D721Med (cell line): ENCODE results near the gene MATN4.
A peak's percentile ranks its signal among the peaks of the same experiment; 100 is the strongest.

Source experiments
- DNase-seq: peaks from one replicate; pipeline ENCODE4 v3.0.0; 2011; ENCODE audit warnings: low spot score; ENCODE audit not compliant: insufficient read length
- FAIRE-seq: peaks from 2 replicates; lab custom pipeline; 2011; peaks lifted over from hg19 to GRCh38; lab: Jason Lieb, UNC
- TF ChIP-seq, protein P1 (sequence below): IDR thresholded peaks from 2 replicates; pipeline ENCODE4 v1.5.1; 2012; ENCODE audit warnings: mild to moderate bottlenecking, control low read depth; ENCODE audit not compliant: insufficient read depth; ENCODE audit errors: missing control alignments

MATN4 gene

DNA sequence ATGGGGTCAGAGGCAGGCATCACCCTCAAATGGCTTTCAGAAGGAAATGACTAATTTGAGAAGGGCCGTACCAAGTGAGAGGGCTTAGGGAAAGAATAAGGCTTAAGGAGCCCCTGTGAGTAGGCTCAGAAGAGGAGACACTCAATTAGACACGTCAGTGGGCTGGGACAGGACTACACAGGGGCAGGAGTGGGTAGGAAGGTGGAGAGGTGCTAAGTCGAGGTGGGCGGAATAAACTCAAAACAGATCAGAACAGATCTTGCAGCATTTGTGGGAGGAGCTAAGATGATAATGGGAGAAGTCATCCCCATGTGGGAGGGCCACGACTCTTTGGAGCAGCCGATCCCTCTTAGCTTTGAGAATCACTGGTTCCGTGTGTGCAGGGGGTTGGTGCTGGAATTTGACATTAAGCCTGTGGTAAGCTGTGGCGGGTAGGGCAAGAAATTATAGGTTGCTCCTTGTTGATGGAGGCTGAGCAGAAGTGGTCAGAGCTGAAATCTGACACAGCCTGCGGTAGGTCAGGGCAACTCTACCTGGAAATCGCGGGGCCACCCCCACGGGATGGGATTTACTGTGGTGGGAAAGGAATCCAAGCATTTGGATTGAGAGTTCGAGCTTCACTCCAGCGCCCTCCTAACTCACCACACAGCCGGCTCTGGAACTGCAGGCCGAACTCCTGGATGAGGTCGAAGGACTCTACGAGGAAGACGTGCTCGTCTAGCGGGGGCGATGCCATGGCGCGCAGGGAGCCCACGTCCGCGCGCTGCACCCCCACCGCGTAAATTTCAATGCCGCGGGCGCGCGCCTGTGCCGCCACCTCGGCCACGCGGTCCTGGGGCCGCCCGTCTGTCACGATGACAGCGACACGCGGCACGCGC, 4.3 kb downstream of the MATN4 start:
- TF ChIP-seq, protein P1, sequence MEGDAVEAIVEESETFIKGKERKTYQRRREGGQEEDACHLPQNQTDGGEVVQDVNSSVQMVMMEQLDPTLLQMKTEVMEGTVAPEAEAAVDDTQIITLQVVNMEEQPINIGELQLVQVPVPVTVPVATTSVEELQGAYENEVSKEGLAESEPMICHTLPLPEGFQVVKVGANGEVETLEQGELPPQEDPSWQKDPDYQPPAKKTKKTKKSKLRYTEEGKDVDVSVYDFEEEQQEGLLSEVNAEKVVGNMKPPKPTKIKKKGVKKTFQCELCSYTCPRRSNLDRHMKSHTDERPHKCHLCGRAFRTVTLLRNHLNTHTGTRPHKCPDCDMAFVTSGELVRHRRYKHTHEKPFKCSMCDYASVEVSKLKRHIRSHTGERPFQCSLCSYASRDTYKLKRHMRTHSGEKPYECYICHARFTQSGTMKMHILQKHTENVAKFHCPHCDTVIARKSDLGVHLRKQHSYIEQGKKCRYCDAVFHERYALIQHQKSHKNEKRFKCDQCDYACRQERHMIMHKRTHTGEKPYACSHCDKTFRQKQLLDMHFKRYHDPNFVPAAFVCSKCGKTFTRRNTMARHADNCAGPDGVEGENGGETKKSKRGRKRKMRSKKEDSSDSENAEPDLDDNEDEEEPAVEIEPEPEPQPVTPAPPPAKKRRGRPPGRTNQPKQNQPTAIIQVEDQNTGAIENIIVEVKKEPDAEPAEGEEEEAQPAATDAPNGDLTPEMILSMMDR, result no peak
- no peak for DNase-seq
- FAIRE-seq, result no peak

DNA sequence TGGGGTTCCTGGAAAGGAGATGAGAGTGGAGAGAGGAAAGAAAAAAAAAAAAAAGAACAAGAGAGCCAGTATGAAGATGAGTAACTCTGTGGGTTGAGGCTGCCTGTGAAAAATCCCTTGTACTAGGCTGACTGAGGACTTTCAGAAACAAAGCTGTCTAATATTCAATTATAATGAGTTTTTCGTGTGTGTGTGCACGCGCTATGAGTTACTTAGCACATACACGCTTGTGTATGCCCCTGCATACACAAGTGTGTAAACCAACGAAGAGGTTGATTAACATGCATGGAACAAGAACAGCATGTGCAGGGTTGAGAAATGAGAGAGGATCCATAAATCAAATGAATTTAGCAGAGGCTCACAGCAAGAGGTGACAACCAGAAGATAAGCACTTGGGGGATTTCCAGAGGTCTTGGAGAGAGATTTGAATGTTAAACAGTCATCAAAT, 6.3 kb downstream of the MATN4 start:
- DNase-seq (no peak), FAIRE-seq (no peak)
- TF ChIP-seq, protein P1, result no peak

DNA sequence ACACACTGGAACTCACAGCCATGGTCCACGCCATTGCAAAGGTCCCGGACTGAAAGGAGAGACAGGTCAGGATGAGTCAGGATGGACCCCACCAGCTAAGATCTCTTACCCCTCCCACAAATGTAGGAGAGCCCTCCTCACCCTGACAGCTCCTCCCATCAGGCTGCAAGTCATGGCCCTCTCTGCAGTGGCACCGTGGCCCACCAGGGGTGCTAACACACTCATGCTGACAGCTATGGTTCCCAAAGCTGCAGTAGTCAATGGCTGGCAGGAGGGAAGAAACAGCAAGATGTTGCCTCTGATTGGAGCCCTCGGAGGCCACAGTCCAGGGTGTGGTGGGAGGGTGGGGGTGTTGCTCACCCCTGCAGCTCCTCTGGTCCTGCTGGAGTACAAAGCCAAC, 7.1 kb downstream of the MATN4 start:
- FAIRE-seq (no peak), DNase-seq (no peak)

DNA sequence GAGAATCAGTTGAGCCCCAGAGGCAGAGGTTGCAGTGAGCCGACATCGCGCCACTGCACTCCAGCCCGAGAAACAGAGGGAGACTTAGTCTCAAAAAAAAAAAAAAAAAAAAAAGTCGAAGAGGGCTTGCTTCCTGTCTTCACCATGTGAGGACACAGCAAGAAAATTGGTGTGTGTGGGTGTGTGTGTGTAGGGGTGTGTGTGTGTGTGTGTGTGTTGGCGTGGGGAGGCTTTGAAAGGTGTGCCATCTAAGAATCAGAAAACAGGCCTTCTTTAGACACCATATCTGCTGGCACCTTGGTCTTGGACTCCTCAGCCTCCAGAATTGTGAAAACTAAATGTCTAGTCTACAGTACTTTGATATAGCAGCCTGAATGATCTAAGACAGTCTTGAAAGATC, 8.3 kb downstream of the MATN4 start:
- DNase-seq, result no peak
- no peak for FAIRE-seq
- TF ChIP-seq, protein P1, result no peak

More for the DNA sequence above, 7.1 kb downstream of the MATN4 start:
- TF ChIP-seq, protein P1, result peak; percentile 8

DNA sequence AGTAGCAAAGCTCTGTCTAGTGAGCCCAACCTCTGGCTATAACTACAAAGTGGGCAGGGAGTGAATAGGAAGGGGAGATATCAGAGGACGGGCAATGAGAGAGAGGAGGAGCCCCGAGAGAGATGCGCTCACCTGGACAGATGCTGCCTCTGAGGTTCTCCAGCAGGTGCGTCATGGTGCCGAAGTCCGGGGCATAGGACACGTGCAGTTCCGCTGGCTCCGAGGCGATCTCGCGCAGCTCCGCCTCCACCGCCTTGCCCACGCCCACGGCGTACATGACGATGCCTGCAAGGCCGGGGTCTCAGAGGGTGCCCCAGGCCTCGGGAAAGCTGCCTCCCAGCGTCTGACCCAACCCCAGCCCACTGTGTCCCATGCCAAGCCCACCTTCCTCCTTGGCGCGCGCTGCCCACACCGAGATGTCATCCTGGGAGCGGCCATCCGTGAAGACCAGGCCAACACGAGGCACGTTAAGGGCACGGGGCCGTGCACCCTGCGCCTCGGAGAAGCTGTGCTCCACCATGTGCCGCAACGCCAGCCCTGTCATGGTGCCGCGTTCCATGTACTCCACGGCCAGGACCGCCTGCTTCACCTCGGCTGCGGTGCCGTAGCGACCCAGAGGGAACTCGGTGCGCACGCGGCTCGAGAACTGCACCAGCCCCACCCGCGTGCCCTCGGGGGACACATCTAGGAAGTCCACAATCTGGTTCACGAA, 10.2 kb downstream of the MATN4 start:
- DNase-seq, result no peak
- no peak for FAIRE-seq
- TF ChIP-seq, protein P1, result no peak

DNA sequence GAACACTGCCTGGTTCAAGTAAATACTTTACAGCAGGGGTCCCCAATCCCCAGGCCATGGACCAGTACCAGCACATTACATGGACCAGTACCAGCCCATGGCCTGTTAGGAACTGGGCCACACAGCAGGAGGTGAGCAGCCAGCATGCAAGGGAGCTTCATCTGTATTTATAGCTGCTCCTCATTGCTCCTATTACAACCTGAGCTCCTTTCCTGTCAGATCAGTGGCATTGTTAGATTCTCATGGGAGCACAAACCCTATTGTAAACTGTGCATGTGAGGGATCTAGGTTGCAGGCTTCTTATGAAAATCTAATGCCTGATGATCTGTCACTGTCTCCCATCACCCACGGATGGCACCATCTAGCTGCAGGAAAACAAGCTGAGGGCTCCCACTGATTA, 13.4 kb downstream of the MATN4 start:
- FAIRE-seq (no peak), DNase-seq (no peak)
- TF ChIP-seq, protein P1, result no peak

DNA sequence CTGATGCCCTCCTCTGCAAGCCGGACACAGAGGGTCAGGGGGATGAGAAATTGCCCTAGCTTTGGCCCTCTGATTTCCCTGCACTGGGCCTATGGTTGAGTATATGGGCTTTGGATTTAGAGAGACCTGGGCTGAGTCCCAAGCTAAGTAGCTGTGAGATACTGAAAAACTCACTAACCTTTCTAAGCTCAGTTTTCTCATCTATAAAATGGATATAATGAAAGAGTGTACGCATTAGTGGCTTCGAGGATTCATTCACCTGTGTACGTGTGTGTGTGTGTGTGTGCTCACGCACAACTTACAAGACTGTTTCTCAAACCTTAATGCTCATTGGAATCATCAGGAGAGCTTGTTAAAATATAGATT, 14.1 kb downstream of the MATN4 start:
- no peak for DNase-seq
- no peak for FAIRE-seq
- TF ChIP-seq, protein P1, result no peak
